HPDE6-E6E7 (cell line): ENCODE results near the gene ISCU.
"Not testable (repeated sequence)": the region's sequence is repeated elsewhere in the genome, so short reads cannot be mapped to it uniquely, and the experiment has no call there.

Experiments
- DNase-seq: peaks from one replicate; pipeline ENCODE4 v3.0.0; 2011; ENCODE audit warnings: missing footprints; ENCODE audit errors: extremely low spot score

The ISCU gene

DNA sequence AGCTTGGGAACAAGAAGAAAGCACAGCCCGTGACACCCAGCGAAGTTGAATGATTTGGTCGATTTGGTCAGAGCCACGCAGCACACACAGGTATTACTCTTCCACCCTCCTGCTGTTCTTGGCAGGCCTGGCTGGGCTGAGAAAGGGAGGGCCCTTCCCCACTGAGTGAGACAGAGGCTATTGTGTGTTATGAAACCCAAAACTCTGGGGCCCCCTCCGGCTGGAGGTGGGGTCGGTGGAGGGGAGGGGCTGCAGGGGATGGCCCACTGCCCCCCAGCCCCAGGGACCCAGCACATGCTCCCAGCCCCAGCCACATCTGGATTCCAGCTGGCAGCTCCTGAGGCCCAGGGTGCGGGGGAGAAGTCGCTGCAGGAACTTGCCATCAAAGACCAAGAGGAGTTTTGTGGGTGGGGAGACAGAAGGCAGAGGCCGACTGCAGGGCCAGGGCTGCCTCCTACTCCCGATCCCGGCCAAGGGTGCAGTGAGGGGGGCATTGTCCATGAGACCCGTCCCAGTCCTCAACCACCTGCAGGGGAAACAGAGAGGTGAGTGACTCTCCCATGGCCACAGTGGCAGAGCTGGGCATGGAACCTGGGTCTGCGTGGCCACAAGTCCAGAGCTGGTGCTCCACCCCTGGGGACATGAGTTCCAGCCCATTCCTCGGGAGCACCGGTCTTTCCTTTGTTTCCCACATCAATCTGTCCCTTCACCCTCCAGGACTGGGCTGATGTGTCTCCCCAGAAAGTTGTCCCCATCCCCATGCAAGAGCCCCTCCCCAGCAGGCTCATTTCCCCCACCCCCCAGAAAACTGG, 26.8 kb downstream of the ISCU start:
- no peak for DNase-seq

DNA sequence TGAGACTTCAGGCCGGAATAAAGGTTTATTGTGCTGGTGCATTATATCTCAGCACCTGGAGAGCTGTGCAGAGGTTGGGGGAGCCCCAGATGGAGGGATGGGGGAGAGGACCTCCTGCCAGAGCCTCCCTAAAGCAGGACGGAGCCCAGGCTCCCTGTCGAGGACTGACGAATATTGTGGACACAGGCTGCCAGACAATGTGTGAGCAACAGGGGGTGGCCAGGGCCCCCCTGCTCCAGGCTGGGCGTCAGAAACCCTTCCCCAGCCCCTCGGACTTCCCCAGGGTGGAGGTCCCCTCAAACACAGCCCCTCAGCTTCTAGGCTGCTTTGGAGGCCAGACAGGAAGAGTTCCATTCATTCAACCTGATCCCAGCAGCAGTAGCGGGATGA, 27.4 kb downstream of the ISCU start:
- no peak for DNase-seq

DNA sequence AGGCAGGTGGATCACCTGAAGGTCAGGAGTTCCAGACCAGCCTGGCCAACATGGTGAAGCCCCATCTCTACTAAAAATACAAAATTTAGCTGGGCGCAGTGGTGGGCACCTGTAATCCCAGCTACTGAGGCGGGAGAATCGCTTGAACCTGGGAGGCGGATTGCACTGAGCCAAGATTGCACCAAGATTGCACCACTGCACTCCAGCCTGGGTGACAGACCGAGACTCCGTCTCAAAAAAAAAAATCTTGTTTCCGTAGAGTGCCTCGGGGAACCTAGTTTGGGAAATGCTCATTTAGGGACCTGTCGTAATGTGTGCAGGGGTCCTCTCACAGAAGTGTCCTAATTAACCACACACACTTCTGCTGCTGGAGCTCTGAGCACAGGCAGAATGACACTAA, 28.1 kb downstream of the ISCU start:
- not testable (repeated sequence) for DNase-seq

DNA sequence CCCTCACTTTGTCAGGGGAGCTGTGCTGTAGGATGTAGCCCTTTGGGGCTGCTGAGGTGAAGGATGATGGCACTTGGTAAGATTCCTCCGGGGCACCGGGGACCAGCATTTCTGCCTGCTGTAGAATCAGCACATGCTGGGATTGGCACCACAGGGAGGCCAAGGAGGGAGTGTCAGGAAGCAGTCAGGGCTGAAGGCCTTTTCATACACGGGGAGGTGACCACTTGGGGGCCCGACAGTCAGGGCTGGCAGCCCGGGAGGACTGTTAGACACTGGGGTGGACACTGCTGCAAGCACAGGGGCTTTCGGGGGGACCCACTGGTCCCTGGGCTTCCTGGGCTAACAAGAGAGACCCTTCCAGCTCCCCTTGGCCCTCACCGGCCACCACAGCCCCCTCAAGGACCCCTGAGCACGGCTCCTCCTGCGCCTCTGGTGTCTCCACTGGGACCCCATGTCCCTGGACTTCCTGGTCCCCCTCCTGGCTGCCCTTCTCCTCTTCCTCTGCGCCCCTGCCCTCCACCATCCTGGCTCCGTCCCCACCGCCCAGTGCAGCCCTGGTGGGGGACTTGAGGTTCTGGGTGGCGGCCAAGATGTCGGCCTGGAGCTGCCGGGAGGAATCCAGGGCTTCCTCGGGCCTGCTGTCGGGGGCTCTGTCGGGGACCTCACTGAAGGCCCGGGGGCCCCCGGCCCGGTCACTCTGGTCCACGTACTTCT, 29.0 kb downstream of the ISCU start:
- DNase-seq = no peak

DNA sequence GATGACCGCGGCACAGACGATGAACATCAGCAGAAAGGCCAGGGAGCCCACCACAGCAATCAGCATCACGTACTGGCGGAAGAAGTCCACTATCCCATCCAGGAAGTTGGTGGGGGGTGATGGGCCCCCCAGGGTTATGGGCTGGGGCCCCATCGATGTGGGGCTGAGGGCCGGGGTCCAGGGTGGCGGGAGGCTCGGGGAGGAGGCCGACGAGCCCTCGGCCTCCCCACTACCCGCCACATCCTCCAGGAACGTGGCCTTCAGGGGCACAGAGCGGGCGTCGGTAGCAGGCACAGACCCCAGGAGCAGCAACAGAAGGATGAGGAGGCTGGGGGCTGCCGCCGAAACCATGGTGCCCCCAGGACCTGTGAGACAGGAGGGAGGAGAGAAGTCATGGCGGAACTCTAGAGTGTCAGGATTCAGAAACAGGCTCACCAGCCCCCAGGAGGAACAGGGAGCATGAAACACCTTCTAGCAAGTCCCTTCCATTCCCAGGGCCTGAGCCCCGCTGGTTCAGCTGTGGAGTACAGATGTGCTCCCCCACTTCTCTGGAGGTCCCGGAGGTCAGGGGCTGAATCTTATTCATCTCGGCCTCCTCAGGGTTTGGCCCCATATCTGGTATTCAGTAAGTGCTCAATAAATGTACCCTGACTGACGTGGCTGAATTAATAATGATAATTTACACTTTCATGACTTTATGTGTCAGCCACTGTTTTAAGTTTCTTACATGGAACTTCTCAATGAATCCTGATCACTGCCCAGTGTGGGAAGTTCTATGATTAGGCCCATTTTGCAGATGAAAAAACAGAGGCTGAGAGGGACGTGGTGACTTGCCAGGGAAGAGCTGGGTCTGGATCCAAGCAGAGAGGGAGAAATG, 29.9 kb downstream of the ISCU start:
- no peak for DNase-seq

DNA sequence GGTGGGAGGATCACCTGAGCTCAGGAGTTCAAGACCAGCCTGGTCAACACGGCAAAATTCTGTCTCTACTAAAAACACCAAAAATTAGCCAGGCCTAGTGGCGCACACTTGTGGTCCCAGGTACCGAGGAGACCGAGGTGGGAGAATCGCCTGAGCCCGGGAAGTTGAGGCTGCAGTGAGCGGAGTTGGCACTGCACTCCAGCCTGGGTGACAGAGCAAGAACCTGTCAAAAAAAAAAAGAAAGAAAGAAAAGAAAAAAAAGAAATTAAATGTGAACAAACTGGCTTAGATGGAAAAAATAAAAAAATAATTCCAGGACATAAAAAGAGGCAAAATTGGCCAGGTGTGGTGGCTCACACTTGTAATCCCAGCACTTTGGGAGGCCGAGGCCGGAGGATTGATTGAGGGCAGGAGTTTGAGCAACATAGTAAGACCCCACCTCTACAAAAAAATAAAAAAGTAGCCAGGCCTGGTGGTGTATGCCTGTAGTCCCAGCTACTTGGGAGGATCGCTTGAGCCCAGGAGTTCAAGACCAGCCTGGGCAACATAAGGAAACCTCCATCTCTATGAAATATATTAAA, 32.0 kb downstream of the ISCU start:
- no peak for DNase-seq

DNA sequence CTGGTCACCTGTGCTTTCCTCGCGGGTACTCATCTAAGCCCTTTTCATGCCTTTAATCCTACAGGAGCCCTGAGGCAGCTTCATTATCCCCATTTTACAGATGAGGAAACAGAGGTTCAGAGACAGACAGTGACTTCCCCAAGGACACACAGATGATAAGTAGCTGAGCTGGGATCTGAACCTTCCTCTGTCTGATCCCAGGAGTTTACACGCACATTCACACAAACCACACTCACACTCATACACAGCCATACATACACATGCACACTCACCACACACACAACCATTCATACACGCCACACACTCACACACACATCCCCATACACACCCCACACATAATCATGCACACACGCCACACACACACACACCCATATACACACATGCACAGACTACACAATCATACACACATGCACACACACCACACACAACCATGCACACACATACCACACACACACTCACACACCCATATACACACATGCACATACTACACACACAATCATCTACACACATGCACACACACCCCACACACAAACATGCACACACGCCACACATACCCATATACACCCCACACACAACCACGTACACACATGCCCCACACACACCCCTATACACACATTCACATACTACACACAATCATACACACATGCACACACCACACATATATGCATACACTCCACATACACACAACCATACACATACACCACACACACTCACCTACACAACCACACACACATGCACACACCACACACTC, 32.7 kb downstream of the ISCU start:
- DNase-seq = no peak

DNA sequence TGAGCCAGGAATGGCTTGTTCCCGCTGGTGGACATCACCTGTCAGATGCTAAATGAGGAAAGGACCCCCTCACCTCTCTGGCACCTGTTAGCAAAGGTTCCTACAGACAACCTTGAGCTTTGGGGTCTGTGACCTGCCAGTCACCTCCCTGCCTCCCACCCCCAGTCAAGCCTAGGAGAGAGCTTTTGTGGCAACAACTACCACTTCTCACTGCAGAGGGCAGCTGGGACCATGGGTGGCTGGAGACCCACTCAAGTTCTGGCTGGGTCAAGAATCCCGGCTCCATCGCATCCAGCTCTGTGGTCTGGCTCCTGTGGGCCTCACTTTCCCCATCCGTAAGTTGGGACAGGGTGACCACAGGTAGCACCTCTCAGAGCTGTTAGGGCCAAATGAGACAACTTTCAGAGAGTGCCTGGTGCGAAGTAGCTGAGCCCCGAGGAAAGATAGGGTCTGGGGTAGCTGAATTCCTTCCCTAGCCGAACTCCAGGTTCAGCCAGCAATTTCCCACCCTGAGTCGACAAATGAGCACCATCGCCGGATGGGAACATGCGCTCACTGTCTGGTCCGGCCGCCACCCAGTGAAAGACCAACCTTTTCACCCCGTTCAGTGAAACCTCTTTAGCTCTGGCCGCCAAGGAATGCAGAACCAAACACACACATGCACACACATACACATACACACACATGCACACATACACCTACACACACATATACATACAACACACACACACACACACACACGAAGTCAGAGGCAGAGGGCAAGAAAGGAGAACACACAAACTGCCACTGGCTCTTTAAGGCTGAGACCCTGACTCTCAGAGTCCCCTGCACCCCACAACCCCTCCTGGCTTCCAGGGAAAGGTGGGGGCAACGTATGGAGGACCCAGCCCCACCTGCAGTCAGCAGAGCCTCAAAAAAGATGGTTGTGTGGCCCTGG, 33.6 kb downstream of the ISCU start:
- DNase-seq = no peak

DNA sequence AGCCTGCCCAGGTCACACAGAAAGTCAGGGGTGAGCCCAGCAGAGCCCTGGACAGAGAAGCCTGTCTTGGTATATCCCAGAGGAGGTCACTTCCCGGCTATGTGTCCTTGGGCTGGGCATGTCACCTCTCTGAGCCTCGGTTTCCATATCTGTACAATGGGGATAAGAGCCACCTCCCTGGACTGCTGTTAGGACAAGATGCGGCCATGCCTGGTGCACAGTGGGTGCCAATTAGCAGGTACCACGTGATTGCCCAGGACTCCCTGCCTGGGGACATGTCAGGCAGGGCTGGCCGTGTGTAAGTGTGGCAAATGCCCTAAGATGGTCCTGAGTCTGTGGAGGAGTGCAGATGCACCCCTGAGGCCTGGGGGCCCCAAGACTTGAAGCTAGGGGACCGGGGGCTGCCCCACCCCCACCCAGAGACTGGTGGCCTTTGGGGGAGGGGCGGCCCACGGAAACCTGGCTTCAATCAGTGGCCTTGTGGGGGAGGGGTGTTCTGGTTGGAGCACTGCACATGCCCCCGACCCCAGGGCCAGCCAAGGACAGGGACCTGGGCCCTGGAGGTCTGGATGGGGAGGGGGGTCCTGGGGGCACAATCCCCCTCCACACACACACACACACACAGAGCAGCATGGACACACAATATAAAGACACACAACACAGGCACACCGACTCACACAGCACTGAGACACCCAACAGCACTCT, 34.6 kb downstream of the ISCU start:
- DNase-seq = no peak

DNA sequence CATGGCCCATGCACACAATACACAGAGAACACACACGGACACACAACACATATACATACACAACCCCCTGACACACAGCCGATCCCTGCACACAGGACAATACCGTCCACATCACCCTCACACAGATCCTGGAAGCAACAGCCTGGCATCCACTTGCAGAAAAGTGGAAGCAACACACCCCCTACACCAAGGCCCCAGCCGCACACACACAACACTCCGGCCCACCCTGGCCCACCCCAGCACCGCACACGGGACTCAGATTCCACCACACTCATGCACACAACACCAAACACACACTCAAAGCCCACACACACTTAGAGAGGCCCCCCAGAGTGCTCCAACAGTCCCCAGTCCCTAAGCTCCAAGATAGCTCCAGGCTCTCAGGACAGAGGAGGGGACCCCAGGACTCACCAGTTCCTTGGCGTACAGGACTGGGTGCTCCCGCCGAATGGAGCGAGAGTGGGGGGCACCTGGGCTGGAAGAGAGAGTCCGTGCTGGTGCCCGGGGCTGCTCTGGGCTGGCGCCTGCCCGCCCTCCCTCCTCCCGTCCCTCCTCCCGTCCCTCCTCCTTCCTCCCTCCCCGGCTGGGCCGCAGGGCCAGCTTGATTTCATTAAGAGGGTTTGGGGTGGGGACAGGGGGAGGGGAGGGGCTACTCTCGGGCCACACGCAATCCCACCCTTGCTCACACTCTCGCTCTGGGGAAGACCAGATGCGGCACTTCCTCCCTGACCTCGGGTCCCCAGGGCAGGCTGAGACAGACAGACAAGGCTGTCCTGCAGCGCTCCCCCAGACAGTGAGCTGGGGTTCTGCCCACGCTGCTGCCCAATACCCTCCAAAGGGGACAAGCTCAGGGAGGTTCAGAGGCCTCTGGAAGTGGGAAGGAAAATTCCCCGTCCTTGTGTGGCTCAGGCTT, 35.4 kb downstream of the ISCU start, which contains the start of gene TMEM119:
Gene TMEM119, minus strand, starts transcription at position 526 of the 913 bp plus-strand sequence. CDS start 5,701 bp downstream, outside the sequence.
- no peak for DNase-seq

DNA sequence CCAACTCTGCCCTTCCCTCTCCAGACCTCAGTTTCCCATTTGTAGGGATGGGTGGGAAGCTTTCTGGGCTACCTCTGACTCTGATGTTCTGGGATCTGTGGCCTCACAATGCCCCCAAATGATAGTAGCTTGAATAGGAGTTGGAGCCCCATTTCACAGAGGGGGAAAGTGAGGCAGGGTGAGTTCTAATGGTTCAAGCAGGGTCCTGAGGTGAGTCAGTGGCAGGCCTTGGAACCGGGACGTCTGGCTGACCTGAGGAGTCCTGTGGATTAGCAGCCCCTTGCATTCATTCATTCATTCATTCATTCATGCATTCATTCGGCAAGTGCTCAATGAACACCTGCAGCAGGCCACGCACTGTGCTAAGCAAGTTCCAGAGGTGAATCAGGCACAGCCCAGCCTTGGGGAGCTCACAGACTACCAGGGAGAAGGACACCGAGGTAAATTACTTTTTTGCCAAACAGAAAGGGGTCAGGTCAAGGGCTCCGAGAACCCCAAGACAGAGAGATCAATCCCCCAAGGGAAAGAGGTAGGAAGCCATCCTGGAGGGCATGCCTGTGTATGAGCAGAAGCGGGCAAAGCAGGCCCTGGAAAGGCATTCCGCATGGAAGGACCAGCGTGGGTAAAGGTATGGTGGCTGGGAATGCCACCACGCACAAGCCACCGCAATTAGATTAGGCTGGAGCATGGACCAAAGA, 36.3 kb downstream of the ISCU start:
- DNase-seq = no peak

DNA sequence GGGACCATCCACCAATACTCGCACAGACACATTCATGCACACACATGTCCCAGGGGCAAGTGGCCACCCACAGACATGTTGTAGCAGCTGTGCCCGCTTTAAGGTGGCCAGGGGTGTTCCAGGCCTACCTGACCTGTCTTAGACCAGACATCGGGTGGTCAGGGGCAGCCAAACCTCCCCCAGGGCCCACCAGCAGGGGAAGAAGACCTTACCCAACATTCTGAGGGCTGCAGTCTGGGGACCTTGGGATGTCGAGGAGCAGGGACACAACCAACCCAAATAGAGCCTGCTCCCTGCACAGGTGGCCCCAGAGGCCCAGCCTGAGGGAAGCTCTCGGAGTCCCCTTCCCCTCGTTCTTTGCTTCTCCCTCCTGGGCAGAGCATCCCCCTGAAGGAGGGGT, 37.1 kb downstream of the ISCU start:
- DNase-seq = no peak

DNA sequence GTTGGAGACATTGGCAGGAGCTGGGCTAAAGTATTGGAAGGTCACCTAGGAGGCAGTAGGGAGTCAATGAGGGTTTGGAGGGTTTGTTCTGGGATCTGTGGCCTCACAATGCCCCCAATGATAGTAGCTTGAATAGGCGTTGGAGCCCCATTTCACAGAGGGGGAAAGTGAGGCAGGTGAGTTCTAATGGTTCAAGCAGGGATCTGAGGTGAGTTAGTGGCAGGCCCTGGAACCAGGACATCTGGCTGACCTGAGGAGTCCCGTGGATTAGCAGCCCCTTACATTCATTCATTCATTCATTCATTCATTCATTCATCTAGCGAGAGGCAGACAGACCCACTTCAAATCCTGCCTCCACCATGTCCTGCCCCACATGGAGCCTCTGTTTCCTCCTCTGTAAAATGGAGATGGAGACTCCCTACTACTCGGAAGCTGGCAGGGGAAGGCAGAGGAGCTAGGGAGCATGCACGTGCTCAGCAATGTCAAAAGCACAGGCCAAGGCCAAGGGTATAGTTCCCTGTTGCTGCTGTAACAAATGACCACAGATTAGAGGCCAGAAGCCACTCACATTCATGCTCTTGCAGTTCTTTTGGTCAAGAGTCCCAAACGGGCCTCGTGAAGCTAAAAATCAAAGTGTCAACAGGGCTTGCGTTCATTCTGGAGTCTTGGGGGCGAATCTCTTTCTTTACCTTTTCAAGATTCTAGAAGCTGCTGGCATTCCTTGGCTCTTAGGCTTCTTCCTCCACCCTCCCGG, 37.7 kb downstream of the ISCU start:
- DNase-seq = no peak

DNA sequence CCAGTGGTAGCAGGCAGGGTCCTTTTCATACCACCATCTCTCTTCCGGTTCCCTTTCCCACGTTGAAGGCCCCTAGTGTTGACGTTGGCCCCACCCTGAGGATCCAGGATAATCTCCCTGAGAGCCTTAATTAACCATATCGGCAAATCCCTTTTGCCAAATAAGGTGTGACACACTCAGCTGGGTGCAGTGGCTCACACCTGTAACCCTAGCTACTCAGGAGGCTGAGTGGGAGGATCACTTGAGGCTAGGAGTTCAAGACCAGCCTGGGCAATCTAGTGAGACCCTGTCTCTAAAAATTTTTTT, 38.3 kb downstream of the ISCU start:
- no peak for DNase-seq

DNA sequence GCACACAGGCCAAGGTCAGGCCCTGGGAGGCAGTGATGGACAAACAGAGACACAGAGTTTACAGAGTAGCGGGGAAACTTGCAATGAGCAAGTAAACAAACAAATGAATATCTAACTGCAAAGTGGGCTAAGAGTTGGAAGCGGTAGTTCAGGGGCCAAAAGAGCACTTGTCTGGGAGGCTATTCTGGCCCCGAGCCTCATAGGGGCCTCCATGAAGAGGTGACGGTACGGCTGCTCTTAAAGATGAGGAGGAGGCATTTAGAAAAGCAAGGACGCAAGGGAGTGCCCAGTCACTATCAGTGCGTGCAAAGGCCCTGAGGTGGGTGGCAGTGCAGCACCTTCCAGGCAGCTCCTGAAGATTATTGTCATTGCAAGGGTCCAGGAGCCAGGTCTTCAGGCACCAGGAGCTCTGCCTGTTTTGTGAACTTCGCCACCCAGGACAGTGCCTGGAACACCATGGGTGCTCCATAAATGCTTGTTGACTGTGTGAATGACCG, 39.9 kb downstream of the ISCU start:
- no peak for DNase-seq

DNA sequence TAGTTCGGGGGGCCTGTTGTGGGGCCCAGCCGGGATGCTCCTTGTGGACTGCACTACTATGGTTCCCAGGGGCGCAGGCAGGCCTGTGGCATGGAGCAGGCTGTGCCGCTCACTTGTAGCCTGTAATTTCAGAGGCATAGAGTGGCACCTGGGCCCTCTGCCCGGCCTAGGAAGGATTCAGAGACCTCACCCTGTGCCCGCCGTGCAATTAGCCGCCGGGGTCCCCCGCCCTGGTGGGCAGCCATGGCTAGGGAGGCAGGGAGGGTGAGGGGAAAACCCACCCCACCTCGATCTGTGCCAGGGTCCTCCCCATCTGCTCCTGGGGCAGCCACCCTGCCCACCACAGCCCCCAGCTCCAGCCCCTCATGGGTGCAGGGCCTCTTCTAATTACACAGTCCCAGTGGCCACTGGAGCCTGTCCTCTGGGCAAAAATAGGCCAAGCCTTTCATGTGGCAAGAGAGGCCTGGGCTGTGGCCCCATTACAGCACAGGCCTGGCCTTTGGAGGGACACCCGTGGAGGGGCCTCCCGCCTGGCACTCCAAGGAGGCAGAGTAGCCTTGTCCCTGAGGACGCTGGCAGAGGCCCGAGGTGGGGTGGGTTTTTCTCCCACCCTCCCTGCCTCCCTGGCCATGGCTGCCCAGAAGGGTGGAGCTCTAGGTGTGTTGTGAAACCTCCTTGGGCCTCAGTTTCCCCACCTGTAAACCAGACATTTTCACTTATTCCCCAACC, 40.7 kb downstream of the ISCU start:
- no peak for DNase-seq
